Parathyroid adenoma (tissue), 2 donors: ENCODE data around the gene ATXN10.

Experiments
- H2AFZ ChIP-seq: fragments of 300-600 bp; sonication (generic); one replicate; pipeline ENCODE4 v1.7.0; 2017; ENCODE audit warnings: antibody characterized with exemption, mild to moderate bottlenecking
- H3K27ac ChIP-seq: fragments of 300-600 bp; sonication (generic); one replicate; pipeline ENCODE4 v1.7.0; 2017
- H3K27me3 ChIP-seq: fragments of 300-600 bp; sonication (generic); one replicate; pipeline ENCODE4 v1.7.0; 2017; ENCODE audit warnings: low read length; ENCODE audit not compliant: control insufficient read depth, insufficient read depth
- H3K36me3 ChIP-seq: fragments of 300-600 bp; sonication (generic); one replicate; pipeline ENCODE4 v1.7.0; 2017; ENCODE audit warnings: low read length; ENCODE audit not compliant: control insufficient read depth, insufficient read depth
- H3K4me1 ChIP-seq: fragments of 300-600 bp; sonication (generic); one replicate; pipeline ENCODE4 v1.7.0; 2017; ENCODE audit warnings: control low read depth
- H3K4me2 ChIP-seq: fragments of 300-600 bp; sonication (generic); one replicate; pipeline ENCODE4 v1.7.0; 2017; ENCODE audit warnings: low read length
- H3K4me3 ChIP-seq: fragments of 300-600 bp; sonication (generic); one replicate; pipeline ENCODE4 v1.7.0; 2017; ENCODE audit warnings: low read depth, low read length
- H3K79me2 ChIP-seq: fragments of 300-600 bp; sonication (generic); one replicate; pipeline ENCODE4 v1.7.0; 2017; ENCODE audit warnings: control low read depth
- H3K9ac ChIP-seq: fragments of 300-600 bp; sonication (generic); one replicate; pipeline ENCODE4 v1.7.0; 2017; ENCODE audit warnings: mild to moderate bottlenecking
- H3K9me3 ChIP-seq: fragments of 300-600 bp; sonication (generic); one replicate; pipeline ENCODE4 v1.7.0; 2017; ENCODE audit warnings: low read length; ENCODE audit not compliant: control insufficient read depth
- CTCF ChIP-seq: fragments of 300-600 bp; sonication (generic); IDR thresholded peaks from one replicate; pipeline ENCODE4 v1.7.0; 2017; ENCODE audit warnings: antibody characterized with exemption, mild to moderate bottlenecking
- donor health status: primary hyperparathyroidism.

ATXN10 gene

GRCh38 chr22:45883811-45884170 is 212.2 kb downstream of the ATXN10 start:
- TF ChIP-seq CTCF = no peak
- H3K9ac ChIP-seq = no peak overlapping the region
- no peaks in the 10 kb centered on the region for H3K9me3 ChIP-seq
- no peak overlapping the region for H3K27ac ChIP-seq
- H3K4me1 ChIP-seq = no peaks in the 10 kb centered on the region
- no peaks in the 10 kb centered on the region for H3K79me2 ChIP-seq
- no peak overlapping the region for H3K4me2 ChIP-seq
- H3K27me3 ChIP-seq = no peaks in the 10 kb centered on the region
- H2AFZ ChIP-seq = no peak overlapping the region
- no peaks in the 10 kb centered on the region for H3K36me3 ChIP-seq
- H3K4me3 ChIP-seq = no peak overlapping the region

GRCh38 chr22:45884201-45885062 is 212.8 kb downstream of the ATXN10 start:
- Histone ChIP-seq H3K4me3 (no peak overlapping the region), H3K27ac (no peak overlapping the region), H3K4me2 (no peak overlapping the region), H3K27me3 (no peaks in the 10 kb centered on the region), H3K9me3 (no peaks in the 10 kb centered on the region), H3K79me2 (no peaks in the 10 kb centered on the region), H3K9ac (no peak overlapping the region), H2AFZ (no peak overlapping the region), H3K4me1 (no peaks in the 10 kb centered on the region), H3K36me3 (no peaks in the 10 kb centered on the region)
- no peak for TF ChIP-seq CTCF

DNA sequence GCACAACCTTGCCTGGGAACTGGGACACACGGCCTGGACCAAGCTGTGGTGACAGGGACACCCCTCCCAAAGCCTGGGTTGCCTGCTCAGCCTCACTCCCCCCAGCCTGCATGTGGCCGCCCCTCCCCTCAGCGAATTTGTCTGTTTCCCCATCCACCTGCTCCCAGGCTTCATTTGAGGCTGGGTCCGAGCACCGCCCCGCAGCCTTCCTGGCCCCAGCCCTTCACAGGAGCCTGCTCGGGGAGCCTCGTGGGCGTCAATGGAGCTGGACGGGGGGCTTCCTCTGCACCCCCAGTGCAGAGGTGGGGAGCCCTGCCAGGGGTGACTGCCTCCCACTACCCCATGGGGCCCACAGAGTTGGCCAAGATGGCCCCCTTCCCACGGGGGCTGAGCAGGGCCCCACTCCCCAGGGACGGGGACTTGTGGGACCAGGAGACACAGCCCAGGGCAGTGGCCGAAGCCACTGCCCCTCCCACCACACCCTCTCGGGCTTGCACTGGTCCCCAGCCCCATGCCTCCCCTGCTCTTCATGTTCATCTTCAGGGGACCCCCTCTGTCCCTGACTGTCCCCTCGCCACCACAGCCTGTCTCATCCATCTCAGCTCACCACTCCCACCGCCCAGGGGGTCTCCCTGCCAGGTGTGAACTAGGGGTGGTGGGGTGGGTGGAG is 213.7 kb downstream of the ATXN10 start:
- Histone ChIP-seq H3K79me2 (no peaks in the 10 kb centered on the region), H3K27ac (no peak overlapping the region), H3K4me3 (no peak overlapping the region), H3K9ac (no peak overlapping the region), H3K4me1 (no peaks in the 10 kb centered on the region), H3K9me3 (no peaks in the 10 kb centered on the region), H3K27me3 (no peaks in the 10 kb centered on the region), H3K36me3 (no peaks in the 10 kb centered on the region), H2AFZ (no peak overlapping the region), H3K4me2 (no peak overlapping the region)
- TF ChIP-seq CTCF = no peak

- no peaks in the 10 kb centered on the region for H3K27me3 ChIP-seq
- H3K36me3 ChIP-seq = no peaks in the 10 kb centered on the region
- no peak overlapping the region for H3K27ac ChIP-seq
- no peak overlapping the region for H3K9ac ChIP-seq
- H3K4me3 ChIP-seq = no peak overlapping the region
- H3K9me3 ChIP-seq = no peaks in the 10 kb centered on the region
- no peak overlapping the region for H3K4me2 ChIP-seq
- no peaks in the 10 kb centered on the region for H3K79me2 ChIP-seq
- H2AFZ ChIP-seq = no peak overlapping the region
- H3K4me1 ChIP-seq = no peaks in the 10 kb centered on the region
- TF ChIP-seq CTCF = no peak
Observed at GRCh38 chr22:45885941-45886395, 214.3 kb downstream of the ATXN10 start.
